Fibroblast of villous mesenchyme (primary cell): Measurements from ENCODE around the gene RIT1. TPM values are rescaled to one million over a fixed set of nuclear protein-coding genes. Genes with fewer than 3 reads are reported as not detected.

Experiments used
- DNase-seq: peaks from one replicate; pipeline ENCODE4 v3.0.0-alpha.2; 2010; ENCODE audit warnings: low read depth
- H3K4me3 ChIP-seq: 2 replicates; pipeline ENCODE4 v1.5.1; 2011; ENCODE audit warnings: low read depth, mild to moderate bottlenecking, low read length
- CTCF ChIP-seq: IDR thresholded peaks from 2 replicates; pipeline ENCODE4 v1.5.1; 2012; ENCODE audit warnings: low read depth, mild to moderate bottlenecking, low read length; ENCODE audit not compliant: insufficient read depth
- total RNA-seq: library from RNA; depleted of rRNA; stranded (reverse); fragments of >200 nt; gene quantifications from 2 replicates; pipeline ENCODE4 v1.2.3, GENCODE V29; 2012

The RIT1 gene
- total RNA-seq, 1 donor, result 54.8 TPM

- no peak for TF ChIP-seq CTCF
- DNase-seq, result peak; percentile 83
- no peak overlapping the region for H3K4me3 ChIP-seq
Measured at GRCh38 chr1:155893389-155894142, 17.6 kb downstream of the RIT1 start.

- DNase-seq, result peak; percentile 69
- TF ChIP-seq CTCF, result no peak
- H3K4me3 ChIP-seq, result no peak overlapping the region
Measured at GRCh38 chr1:155892796-155893195, 18.4 kb downstream of the RIT1 start.

GRCh38 chr1:155890251-155890650 lies 20.9 kb downstream of the RIT1 start:
- H3K4me3 ChIP-seq, result no peak overlapping the region
- no peak for DNase-seq
- no peak for TF ChIP-seq CTCF

GRCh38 chr1:155889566-155889965 lies 21.6 kb downstream of the RIT1 start:
- TF ChIP-seq CTCF, result no peak
- H3K4me3 ChIP-seq, result no peak overlapping the region
- DNase-seq, result no peak

- no peak for DNase-seq
- H3K4me3 ChIP-seq, result no peak overlapping the region
- no peak for TF ChIP-seq CTCF
Measured at GRCh38 chr1:155888481-155888880, 22.7 kb downstream of the RIT1 start.

- DNase-seq, result no peak
- no peak for TF ChIP-seq CTCF
- H3K4me3 ChIP-seq, result no peak overlapping the region
Measured at GRCh38 chr1:155884982-155885381, 26.2 kb downstream of the RIT1 start.
